GM19238 (cell line): ENCODE measurements around the gene C1orf87.

Experiments
- DNase-seq: peaks from one replicate; pipeline ENCODE4 v3.0.0; 2011; ENCODE audit warnings: low spot score; ENCODE audit not compliant: insufficient read length

The C1orf87 gene, protein sequence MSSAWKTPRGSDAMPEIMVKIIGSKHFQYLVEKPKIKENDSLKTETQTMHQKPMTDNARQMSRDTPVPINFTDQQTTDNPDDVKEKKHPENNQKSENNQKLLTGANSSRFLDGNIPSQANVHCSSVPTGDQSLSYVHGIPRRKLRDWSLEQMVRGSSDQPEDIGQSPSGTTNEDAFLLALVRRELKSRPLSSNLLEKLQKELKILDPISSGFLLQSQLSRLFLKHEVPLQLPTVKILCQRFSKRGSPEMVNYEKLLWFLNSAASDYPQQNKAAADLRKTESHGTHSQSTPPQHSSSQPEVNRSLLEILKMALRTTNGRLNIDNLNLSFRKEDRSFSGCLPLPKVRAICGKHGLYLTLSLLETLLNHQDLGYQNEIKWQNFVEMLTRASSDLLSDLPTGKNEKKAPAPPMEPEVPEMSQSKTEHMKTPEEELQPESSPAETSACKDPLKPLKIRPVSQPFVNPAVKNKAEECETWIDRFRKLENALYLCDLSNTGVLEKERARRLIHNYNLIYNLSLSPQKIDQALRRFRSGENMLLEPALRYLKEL

DNA sequence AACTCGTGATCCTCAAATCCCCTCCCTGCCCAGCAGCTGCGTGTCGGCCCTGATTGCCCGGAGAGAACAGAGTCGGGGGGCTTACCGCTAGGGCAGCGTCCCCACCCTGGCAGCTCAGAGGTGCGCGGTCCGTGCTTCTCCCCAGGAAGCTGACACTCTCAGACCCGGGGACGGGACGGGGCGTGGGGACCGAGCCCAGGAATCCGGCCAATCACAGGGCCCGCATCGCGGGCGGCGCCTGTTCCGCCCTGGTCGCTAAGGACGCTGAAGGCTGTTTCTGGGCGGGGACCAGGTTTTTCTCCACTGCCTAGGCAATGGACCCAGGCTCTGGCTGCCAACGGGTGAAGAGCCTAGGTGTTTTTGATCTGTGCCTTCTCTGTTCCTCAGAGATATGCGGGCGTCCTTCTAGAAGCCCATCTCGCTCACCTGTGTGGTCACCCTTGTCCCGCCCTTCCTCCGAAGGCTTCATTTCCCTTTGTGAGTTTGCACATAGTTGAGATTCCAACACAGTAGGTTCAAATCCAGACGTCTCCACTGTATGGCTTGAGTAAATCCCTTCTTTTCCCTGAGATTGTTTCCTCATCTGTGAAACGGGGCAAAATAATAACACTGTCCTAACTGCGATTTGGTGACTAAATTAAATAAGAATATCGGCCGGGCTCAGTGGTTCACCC, at the start of gene C1orf87:
C1orf87 (minus strand) TSS at position 166 of the 674 bp plus-strand sequence. CDS start 1,127 bp downstream, outside the sequence.
- DNase-seq: no peak

DNA sequence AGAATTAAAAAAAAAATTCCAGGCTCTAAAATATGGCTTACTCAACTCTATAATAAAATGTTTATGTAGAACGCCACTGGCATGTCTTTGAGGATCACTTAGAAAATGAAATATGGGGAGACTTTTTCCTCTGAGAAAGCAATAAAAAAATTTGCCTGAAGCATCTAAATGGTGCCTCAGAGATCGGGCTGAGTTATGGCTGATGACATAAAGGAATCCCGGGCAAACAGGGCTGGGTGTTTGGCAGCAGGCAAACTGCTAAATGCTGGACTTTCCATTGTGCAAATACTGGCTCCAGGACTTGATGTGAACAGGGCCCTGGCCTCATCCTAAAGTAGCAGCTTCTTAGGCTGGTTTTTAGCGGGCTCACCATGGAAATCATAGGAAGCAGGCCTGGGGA, 44.5 kb upstream of the C1orf87 start:
- no peak for DNase-seq

DNA sequence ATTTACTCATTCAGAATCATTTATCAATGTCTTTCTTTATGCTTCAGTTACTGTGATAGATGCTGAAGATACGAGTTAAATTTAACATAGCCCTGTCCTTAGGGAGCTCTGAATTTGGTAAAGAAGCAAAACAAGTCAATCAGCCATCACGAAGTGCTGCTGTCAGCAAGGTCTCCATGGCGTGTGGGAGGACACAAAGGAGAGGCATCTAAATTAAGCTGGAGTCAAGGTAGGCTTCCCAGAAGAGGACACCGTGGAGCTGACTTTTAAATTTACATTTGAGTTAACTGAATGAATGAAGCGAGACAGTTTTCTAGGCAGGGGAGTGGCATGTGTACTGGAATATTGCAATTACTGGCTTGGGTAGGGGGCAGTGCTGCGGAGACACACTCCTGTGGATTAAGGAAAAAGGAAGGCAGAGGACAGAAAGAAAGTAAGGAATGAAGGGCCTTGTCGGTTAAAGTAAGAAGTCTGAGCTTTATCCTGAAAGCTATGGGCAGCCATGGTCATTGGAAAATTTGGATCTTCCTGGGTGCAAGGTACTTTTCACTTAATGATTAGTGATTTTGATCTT, 41.3 kb upstream of the C1orf87 start:
- no peak for DNase-seq

DNA sequence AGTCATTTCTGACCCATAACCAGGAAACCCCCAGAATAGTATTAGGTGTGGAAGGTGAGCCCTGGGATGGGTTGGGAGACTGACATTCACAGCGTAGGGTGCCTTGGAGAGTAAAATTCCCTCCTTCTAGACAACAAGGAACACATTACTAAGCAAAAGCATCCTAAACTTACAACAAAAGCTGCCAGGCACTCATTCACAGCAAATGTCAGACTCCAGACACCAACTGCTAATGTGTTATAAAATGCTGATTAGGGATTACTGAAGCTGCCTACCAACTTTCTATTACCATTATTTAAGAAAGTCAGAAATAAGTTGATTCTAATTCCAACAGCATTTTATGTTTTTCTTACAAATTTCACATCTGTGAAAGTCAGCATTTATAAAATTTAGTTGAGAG, 40.0 kb upstream of the C1orf87 start:
- DNase-seq: no peak

DNA sequence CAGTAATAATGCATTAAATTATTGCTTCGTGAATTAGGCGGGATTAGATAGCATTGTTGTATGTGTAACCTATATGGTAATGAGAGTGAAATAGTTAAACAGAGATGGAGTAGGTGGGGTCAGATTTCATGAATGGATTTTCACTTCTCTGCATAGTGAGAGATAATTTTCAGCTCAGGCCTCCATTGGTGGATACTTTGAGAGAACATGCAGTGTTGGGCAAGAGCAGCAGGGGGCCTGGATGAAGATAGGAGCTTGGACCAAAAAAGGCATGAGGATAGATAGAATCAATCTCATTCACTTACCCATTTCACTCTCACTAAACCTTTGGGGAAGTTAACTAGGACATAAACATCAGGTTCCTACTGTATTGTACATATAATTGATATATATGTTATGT, 39.5 kb upstream of the C1orf87 start:
- DNase-seq: no peak

DNA sequence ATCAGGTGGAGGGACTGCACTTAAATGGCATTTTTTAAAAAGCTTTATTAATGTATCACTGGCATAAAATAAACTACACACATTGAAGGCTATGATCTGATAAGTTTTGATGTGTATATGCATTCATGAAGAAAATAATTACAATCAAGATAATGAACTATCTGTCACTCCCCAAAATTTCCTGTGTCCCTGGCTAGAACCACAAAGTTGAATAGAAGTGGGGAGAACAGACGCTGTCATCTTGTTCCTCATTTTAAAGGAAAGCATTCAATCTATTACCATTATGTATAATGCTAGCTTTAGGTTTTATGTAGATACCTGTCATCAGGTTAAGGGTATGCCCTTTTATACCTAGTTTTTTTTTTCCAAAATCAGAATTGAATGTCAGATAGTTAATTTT, 38.1 kb upstream of the C1orf87 start:
- DNase-seq: no peak

DNA sequence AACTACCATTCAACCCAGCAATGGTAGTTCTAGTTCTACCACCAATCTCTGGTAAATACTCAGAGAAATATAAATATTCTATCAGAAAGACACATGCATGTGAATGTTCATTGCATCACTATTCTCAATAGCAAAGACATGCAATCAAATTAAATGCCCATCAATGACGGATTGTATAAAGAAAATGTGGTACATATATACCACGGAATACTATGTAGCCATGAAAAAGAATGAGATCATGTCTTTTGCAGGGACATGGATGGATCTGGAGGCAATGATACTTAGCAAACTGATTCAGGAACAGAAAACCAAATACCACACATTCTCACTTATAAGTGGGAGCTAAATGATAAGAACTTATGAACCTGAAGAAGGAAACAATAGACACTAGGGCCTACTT, 37.5 kb upstream of the C1orf87 start:
- no peak for DNase-seq

DNA sequence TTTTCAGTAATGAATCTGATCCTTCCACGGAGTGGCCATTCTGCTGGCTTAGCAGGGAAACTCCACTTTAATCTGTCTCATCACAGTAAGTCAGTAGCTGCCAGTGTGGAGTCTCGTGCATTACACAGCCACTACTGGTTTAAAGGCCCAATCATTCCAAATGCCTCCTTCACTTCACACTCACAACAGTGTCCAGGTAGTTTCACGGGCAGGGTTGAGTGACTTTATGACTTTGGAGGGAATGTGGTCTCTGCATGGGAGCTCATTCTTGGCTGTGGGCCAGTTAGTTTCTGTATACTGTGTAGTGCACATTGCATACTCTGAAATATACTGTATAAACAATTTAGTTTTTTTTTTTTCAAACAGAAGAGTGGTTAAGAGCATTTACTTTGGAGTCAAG, 34.6 kb upstream of the C1orf87 start:
- no peak for DNase-seq

DNA sequence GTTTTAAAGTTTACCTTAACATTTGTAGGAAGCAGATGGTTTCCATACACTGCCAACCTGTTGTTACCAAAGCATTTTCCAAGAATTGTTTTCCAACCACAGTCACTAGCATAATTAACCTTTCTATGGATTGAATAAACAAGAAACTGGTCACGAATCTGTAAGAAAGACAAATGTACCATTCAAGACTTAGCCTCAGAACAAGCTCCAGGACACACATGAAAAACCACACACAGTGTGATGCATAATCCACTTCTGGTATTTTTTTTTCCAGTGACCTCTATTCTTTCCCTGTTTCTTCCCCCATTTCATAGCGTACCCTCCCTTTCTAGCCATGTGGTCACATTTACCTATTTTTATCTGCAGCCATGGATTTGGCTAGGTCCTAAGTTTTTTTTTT, 29.6 kb upstream of the C1orf87 start:
- DNase-seq: no peak

DNA sequence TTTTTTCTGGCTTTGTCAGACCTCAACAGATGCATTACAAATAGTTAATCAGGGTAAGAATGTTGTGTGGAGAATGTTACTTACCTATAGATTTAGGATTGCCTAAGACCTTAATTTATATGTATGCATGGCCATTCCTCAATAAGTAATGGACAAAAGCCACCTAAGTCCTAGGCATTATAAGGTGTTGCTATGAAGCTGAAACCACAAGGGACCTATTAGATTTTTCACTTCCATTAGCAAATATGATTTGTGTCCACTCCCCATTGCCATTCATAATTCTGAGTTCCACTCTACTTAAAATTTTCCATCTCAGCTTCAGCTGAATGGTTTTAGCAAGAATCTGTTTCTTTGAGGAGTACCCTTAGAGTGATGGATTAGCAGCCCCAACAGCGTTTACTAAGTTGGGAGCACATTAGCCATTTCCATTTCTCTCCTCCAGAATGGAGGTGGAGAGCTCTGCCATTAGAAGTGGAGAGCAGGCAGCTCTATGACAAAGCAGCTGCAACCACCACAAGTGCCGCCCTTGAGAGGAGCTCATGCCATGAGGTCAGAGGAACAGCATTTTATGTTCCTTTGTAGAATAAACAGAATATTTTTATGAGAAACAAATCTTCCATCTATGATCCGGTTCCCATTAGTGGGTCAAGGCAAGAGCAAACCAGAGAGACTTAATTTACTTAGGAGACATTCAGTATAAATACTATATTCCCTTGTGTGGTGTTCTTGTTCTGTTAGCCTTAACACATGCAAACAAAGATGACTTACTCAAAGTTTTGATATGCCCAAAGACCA, 28.9 kb upstream of the C1orf87 start:
- no peak for DNase-seq

DNA sequence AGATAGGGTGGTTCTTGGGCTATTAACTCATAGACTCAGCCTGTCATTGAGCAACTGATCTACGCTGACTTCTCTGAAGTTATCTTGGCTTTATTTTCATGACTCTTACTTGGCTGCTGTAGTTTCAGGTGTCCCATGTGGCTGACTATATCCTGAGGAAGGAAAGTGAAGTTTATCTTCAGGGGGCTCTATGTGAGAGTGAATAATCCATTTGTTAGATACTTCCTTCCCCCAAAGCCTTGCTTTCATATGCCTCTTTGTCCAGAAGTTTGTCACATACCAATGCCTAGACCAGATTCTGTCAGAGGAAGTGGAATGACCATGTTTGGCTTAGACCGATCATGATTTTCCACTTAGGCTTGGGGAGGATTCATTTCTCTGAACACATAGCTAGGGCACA, 27.9 kb upstream of the C1orf87 start:
- DNase-seq: no peak

DNA sequence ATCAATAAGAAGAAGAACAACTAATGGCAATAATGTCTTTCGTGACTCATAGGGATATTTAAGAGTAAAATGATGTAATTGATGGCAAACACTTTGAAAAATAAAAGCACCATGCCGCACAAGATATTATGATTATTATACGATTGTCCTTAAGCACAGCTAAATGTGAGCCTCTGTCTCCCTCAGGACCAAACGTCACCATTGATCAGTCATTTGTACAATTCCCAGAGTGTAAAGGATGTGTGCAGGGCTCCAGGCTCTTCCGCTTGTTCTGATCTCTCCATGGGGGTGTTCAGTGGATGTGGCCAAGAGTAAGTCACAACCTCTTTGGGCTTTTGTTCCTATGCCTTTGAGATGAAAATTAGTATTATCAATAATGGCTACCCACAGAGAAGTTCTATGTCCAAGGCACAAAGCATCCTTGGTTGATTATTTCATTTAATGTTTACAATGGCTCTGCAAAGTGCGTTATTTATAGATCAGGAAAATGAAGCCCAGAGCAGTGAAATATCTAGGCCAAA, 17.7 kb upstream of the C1orf87 start:
- no peak for DNase-seq

DNA sequence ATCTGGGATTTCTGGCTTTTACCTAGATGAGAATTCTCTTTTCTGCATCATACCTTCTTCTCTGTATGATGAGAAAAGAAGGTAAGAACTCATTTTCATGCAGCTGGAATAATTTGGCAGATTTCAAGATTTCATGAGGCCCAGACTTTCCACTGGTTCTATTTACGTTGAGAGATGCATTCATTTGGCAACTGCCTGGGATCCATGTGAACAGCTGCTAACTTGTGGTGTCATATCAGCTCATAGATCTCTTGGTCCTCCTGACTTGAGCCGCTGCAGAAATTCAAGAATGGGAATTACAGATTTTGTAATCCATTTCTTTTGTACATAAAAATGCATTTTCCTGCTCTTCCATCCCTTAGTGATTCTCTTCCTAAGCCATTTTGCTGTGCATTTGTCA, 17.1 kb upstream of the C1orf87 start:
- no peak for DNase-seq

DNA sequence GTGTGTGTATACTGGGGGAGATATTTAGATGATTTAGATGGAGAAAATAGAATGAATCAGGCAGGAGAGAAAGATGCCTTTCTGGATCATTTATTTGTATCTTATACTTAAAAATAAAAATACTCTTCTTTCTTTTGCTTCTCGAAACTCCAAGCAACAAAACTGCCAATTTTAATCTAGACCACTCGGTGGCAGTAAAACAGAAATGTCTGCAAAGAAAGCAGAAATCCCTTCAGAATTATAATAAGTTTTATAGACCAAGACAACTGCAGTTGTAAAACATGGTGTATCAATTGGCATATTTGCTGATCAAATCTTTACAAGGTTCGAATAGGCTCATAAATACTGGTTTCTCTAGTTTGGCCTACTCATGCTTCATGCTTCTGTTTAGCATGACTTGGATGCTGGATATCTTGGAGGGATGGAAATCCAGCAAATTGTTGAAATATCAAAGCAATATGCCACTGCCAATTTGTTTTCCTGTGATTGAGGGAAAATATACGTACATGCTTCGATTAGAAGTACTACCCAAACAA, 15.1 kb upstream of the C1orf87 start:
- no peak for DNase-seq

DNA sequence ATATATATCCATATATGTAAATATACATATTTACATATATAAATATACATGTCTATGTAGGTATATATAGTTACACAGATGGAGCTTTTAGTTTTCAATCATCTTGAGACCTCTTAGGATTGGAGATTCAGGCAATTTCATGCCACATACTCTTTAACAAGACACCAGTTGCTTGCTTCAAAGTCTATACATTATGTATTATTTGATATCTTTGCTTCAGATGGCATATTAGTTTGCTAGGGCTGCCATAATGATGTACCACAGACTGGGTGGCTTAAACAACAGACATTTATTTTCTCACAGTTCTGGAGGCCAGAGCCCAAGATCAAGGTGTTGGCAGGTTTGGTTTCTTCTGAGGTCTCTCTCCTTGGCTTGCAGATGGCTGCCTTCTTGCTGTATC, 14.1 kb upstream of the C1orf87 start:
- no peak for DNase-seq

DNA sequence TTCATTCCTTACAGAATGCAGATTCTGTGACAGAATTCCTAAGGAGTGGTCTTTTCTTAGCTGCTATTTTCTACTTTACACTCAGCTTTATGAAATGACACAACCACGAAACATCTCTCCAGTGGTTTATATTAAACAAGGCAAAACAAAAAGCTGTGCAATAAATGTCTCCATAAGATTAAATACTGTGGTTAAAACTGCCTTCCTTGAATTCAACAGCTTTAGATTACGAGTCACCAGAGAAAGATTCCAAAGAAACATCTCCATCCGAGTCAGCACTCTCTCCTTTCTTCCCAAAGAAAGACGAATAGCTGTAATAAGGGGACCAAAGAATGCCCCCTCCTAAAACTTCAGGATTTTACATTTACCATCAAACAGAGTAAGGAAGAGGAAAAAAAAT, 4.6 kb upstream of the C1orf87 start:
- no peak for DNase-seq

DNA sequence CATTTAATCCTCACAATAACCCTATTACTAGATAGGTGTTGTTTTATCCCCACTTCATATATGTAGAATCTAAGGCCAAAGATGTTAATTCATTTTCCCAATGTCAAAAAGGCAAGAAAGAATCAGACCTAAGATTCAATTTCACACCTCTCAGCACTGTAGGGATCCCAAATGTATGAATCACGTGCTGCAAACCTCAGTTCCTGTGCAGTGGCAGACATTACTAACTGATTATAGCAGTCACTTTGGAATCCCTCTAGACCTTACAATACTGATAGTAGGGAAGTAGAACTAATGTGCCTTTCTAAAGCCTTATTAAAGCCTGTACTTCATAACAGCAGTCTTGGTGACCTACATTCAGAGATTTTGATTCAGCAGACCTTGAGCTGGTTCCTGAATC, 2.3 kb downstream of the C1orf87 start:
- no peak for DNase-seq

DNA sequence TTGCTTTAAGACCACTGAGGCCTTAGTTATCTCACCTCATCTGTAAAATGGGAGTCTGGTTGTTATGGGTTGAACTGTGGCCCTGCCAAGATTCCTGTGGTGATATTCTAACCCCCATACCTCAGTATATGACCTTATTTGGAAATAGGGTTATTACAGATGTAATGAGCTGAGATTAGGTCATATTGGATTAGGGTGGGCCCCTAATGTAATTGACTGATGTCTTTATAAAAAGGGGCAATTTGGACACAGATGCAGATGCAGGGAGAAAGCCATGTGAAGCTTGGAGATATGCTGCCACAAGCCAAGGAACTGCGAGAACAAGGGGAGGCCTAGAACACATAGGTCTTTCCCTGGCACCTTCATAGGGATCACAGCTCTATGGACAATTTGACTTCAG, 3.9 kb downstream of the C1orf87 start:
- no peak for DNase-seq

DNA sequence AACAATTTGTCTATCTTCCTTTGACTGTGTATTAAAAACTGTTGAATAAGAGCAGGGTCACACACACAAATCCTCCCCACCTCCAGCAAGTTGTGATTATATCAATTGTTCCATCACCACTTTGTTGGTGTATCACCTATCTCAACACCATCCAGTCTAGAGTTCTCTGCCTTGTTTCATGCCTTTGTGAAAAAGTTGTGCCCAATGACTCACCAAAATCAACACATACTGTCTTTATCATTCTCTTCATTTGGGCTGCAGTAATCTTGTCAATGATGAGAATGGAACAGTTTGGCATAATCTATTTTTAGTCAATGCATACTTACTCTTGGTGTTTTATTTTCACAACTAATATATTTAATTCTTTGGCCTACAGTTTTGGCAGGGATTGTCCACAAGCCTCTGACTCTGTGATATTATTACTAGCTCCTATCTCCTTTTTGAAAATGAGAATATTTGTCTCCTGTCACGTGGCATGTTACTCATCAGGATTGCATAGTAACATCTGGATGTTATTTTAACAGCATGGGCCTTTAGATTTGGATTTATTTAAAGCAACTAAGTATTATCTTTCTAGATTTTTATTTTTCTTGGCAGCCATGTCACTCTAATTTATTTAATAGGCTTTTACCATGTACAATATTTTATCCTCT, 5.1 kb downstream of the C1orf87 start:
- no peak for DNase-seq

DNA sequence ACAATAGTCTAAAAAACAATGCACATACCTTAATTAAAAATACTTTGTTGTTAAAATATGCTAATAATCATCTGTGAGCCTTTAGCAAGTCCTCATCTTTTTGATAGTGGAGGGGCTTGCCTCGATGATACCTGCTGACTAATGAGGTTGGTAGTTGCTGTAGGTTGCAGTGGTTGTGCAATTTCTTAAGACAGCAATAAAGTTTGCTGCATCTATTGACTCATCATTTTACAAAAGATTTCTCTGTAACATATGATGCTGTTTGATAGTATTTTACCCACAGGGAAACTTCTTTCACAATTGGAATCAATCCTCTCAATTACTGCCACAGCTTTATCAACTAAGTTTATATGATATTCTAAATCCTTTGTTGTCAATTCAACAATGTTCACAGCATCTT, 7.6 kb downstream of the C1orf87 start:
- DNase-seq: no peak

DNA sequence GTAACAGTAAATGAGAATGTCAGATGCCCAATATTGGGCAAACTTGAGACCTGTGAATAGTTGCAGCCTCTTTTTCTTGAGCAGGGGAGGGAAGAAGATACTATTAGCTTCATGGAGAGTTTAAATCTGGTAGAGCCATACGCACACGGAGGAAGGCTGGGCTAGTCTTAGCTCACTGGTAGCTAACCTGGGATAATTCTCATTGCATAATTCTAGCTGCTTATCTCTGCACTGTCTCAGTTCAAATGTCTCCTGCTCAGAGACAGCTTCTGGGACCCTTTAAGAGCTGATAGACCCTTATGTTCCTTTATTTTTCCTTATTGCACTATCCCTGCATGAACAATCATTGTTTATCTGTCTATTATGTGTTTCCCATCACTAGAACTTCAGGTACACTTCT, 8.4 kb downstream of the C1orf87 start:
- DNase-seq: no peak
